Mesenchymal stem cell (in vitro differentiated cells and primary cell): Measurements from ENCODE around the gene PRR18.

ENCODE experiments used
- DNase-seq: peaks from one replicate; pipeline ENCODE4 v3.0.0-alpha.2; 2013
- H2AFZ ChIP-seq: one replicate; pipeline ENCODE4 v1.6.1; 2013; ENCODE audit warnings: low read depth, mild to moderate bottlenecking, control low read depth, inconsistent platforms, low read length, moderate library complexity
- H2AK5ac ChIP-seq: 2 replicates; pipeline ENCODE4 v1.6.1; 2013; ENCODE audit warnings: low read length, moderate library complexity, mild to moderate bottlenecking, inconsistent platforms; ENCODE audit not compliant: severe bottlenecking
- H2BK120ac ChIP-seq: one replicate; pipeline ENCODE4 v1.6.1; 2013; ENCODE audit warnings: low read depth, mild to moderate bottlenecking, inconsistent platforms, low read length, moderate library complexity
- H2BK12ac ChIP-seq, 2 experiments: one replicate each; pipeline ENCODE4 v1.6.1; 2013; ENCODE audit warnings: inconsistent platforms in 2 of 2, low read length in 2 of 2, mild to moderate bottlenecking in 2 of 2, moderate library complexity in 2 of 2, control low read depth in 1 of 2
- H2BK15ac ChIP-seq: one replicate; pipeline ENCODE4 v1.6.1; 2013; ENCODE audit warnings: mild to moderate bottlenecking, low read depth, inconsistent platforms; ENCODE audit not compliant: poor library complexity, severe bottlenecking
- H2BK5ac ChIP-seq: 2 replicates; pipeline ENCODE4 v1.6.1; 2013; ENCODE audit warnings: low read depth, mild to moderate bottlenecking, low read length, control low read depth, inconsistent platforms; ENCODE audit not compliant: poor library complexity, severe bottlenecking
- H3K14ac ChIP-seq, 2 experiments: one replicate each; pipeline ENCODE4 v1.6.1; 2013; ENCODE audit warnings: inconsistent platforms in 2 of 2, low read length in 2 of 2, control low read depth in 1 of 2, mild to moderate bottlenecking in 1 of 2, moderate library complexity in 1 of 2
- H3K18ac ChIP-seq, 2 experiments: one replicate each; pipeline ENCODE4 v1.6.1; 2013; ENCODE audit warnings: inconsistent platforms in 2 of 2, low read length in 2 of 2, control low read depth in 1 of 2, low read depth in 1 of 2, mild to moderate bottlenecking in 1 of 2
- H3K23ac ChIP-seq, 2 experiments: one replicate each; pipeline ENCODE4 v1.6.1; 2013; ENCODE audit warnings: inconsistent platforms in 2 of 2, low read length in 2 of 2, mild to moderate bottlenecking in 2 of 2, moderate library complexity in 2 of 2, control low read depth in 1 of 2
- H3K27ac ChIP-seq: 2 replicates; pipeline ENCODE4 v1.5.1; 2013; ENCODE audit warnings: mild to moderate bottlenecking, moderate library complexity, low read length, control low read depth, inconsistent platforms; ENCODE audit not compliant: poor library complexity, severe bottlenecking
- H3K27me3 ChIP-seq, 2 experiments: 2 replicates each; pipeline versions ENCODE4 v1.6.1 to v1.7.0; 2013; ENCODE audit warnings: low read length in 2 of 2, mild to moderate bottlenecking in 2 of 2, moderate library complexity in 2 of 2, control low read depth in 1 of 2, inconsistent platforms in 1 of 2; ENCODE audit not compliant: control insufficient read depth in 1 of 2, insufficient read depth in 1 of 2
- H3K36me3 ChIP-seq, 2 experiments: 2 replicates each; pipeline versions ENCODE4 v1.6.1 to v1.7.0; 2013; ENCODE audit warnings: low read length in 2 of 2, control low read depth in 1 of 2, inconsistent platforms in 1 of 2, low read depth in 1 of 2, mild to moderate bottlenecking in 1 of 2; ENCODE audit not compliant: insufficient read depth in 2 of 2, control insufficient read depth in 1 of 2
- H3K4ac ChIP-seq, 2 experiments: one replicate each; pipeline ENCODE4 v1.6.1; 2013; ENCODE audit warnings: inconsistent platforms in 2 of 2, low read length in 2 of 2, mild to moderate bottlenecking in 2 of 2, moderate library complexity in 2 of 2, control low read depth in 1 of 2, low read depth in 1 of 2
- H3K4me1 ChIP-seq: 2 replicates; pipeline ENCODE4 v1.6.1; 2013; ENCODE audit warnings: low read depth, low read length, control low read depth; ENCODE audit not compliant: control insufficient read depth, insufficient read depth
- H3K4me2 ChIP-seq: 2 replicates; pipeline ENCODE4 v1.6.1; 2013; ENCODE audit warnings: low read length, mild to moderate bottlenecking, inconsistent platforms; ENCODE audit not compliant: poor library complexity, severe bottlenecking
- H3K4me3 ChIP-seq, 2 experiments: 2 replicates each; pipeline versions ENCODE4 v1.5.1 to v1.7.0; 2013; ENCODE audit warnings: low read length in 2 of 2, mild to moderate bottlenecking in 2 of 2, control low read depth in 1 of 2, low read depth in 1 of 2; ENCODE audit not compliant: insufficient read depth in 1 of 2
- H3K79me1 ChIP-seq: replicated peaks from 2 replicates; pipeline ENCODE4 v1.6.1; 2013; ENCODE audit warnings: mild to moderate bottlenecking, control low read depth, low read length, inconsistent platforms; ENCODE audit not compliant: poor library complexity, severe bottlenecking
- H3K9ac ChIP-seq: 2 replicates; pipeline ENCODE4 v1.7.0; 2013; ENCODE audit warnings: mild to moderate bottlenecking, low read length, moderate library complexity
- H3K9me3 ChIP-seq: 2 replicates; pipeline ENCODE4 v1.7.0; 2013; ENCODE audit warnings: mild to moderate bottlenecking, low read length; ENCODE audit not compliant: control insufficient read depth
- H4K8ac ChIP-seq: one replicate; pipeline ENCODE4 v1.6.1; 2013; ENCODE audit warnings: inconsistent platforms, mild to moderate bottlenecking, low read length, moderate library complexity
- H4K91ac ChIP-seq: one replicate; pipeline ENCODE4 v1.6.1; 2013; ENCODE audit warnings: mild to moderate bottlenecking, low read length, inconsistent platforms
- WGBS: methylation state at CpG from one replicate; pipeline ENCODE4 v1.1.7; 2013; ENCODE audit warnings: mixed read lengths; 5-methylcytosine and 5-hydroxymethylcytosine counted together

PRR18 gene

GRCh38 chr6:166301611-166302529 lies 6.3 kb downstream of the PRR18 start:
- H2AFZ ChIP-seq: no peak overlapping the region
- no peak overlapping the region for H2BK15ac ChIP-seq
- WGBS: 87% methylated on average over 14 of the region's 17 CpGs
- no peak overlapping the region for H3K4me2 ChIP-seq
- H3K36me3 ChIP-seq: no peaks in the 10 kb centered on the region
- H3K9ac ChIP-seq: no peak overlapping the region
- H3K79me1 ChIP-seq: no peaks in the 10 kb centered on the region
- no peak overlapping the region for H3K18ac ChIP-seq
- H2AK5ac ChIP-seq: no peak overlapping the region
- H3K27me3 ChIP-seq: peaks cover 21 to 50% of the 10 kb centered on the region in 2 experiments
- no peak for DNase-seq
- no peak overlapping the region for H2BK120ac ChIP-seq
- no peaks in the 10 kb centered on the region for H3K9me3 ChIP-seq
- H3K14ac ChIP-seq: no peak overlapping the region
- H2BK12ac ChIP-seq: no peak overlapping the region
- no peaks in the 10 kb centered on the region for H3K4me1 ChIP-seq
- H3K4me3 ChIP-seq: no peak overlapping the region
- H3K4ac ChIP-seq: no peak overlapping the region
- no peak overlapping the region for H3K23ac ChIP-seq
- no peak overlapping the region for H3K27ac ChIP-seq
- no peak overlapping the region for H2BK5ac ChIP-seq
- H4K8ac ChIP-seq: no peak overlapping the region
- H4K91ac ChIP-seq: no peak overlapping the region

- 77% methylated on average over 9 of the region's 9 CpGs for WGBS
- no peak overlapping the region for H2AFZ ChIP-seq
- H3K14ac ChIP-seq: no peak overlapping the region
- no peak for DNase-seq
- no peak overlapping the region for H3K4me2 ChIP-seq
- H2BK12ac ChIP-seq: no peak overlapping the region
- H3K27me3 ChIP-seq: peaks cover 18 to 48% of the 10 kb centered on the region in 2 experiments
- H3K4me3 ChIP-seq: no peak overlapping the region
- H3K4ac ChIP-seq: no peak overlapping the region
- no peak overlapping the region for H3K23ac ChIP-seq
- H3K18ac ChIP-seq: no peak overlapping the region
- H3K79me1 ChIP-seq: no peaks in the 10 kb centered on the region
- H2BK120ac ChIP-seq: no peak overlapping the region
- H2BK5ac ChIP-seq: no peak overlapping the region
- H4K91ac ChIP-seq: no peak overlapping the region
- no peak overlapping the region for H3K27ac ChIP-seq
- H4K8ac ChIP-seq: no peak overlapping the region
- H3K36me3 ChIP-seq: no peaks in the 10 kb centered on the region
- H2AK5ac ChIP-seq: no peak overlapping the region
- no peaks in the 10 kb centered on the region for H3K9me3 ChIP-seq
- no peaks in the 10 kb centered on the region for H3K4me1 ChIP-seq
- H3K9ac ChIP-seq: no peak overlapping the region
- no peak overlapping the region for H2BK15ac ChIP-seq
These were observed 7.7 kb downstream of the PRR18 start for GRCh38 chr6:166300357-166300987.

- H3K4me2 ChIP-seq: no peak overlapping the region
- H4K91ac ChIP-seq: no peak overlapping the region
- H3K36me3 ChIP-seq: no peaks in the 10 kb centered on the region
- 96% methylated on average over 23 of the region's 23 CpGs for WGBS
- no peak overlapping the region for H2AFZ ChIP-seq
- no peak overlapping the region for H2BK5ac ChIP-seq
- no peak overlapping the region for H3K18ac ChIP-seq
- H3K4ac ChIP-seq: no peak overlapping the region
- H3K27ac ChIP-seq: no peak overlapping the region
- H3K4me3 ChIP-seq: no peak overlapping the region
- H2BK120ac ChIP-seq: no peak overlapping the region
- H2AK5ac ChIP-seq: no peak overlapping the region
- no peak overlapping the region for H4K8ac ChIP-seq
- no peaks in the 10 kb centered on the region for H3K4me1 ChIP-seq
- H3K23ac ChIP-seq: peak overlapping the region in 1 of 2 experiments; percentile 23
- H2BK15ac ChIP-seq: no peak overlapping the region
- H3K9ac ChIP-seq: no peak overlapping the region
- H3K79me1 ChIP-seq: no peaks in the 10 kb centered on the region
- DNase-seq: no peak
- peaks cover 19 to 32% of the 10 kb centered on the region in 2 experiments for H3K27me3 ChIP-seq
- no peak overlapping the region for H2BK12ac ChIP-seq
- H3K14ac ChIP-seq: peak overlapping the region in 1 of 2 experiments; percentile 4
- no peaks in the 10 kb centered on the region for H3K9me3 ChIP-seq
These were observed 10.6 kb downstream of the PRR18 start for GRCh38 chr6:166297606-166298005.
